Renal pelvis (tissue), 4 donors: ENCODE results near the gene NINL. TPM values are rescaled to one million over a fixed set of nuclear protein-coding genes. Genes with fewer than 3 reads are reported as not detected.

Experiments used
- DNase-seq: peaks from one replicate; pipeline ENCODE4 v3.0.0-alpha.2; 2013
- polyA plus RNA-seq, 3 donors: library from polyadenylated mRNA; unstranded; fragments of 120-200 nt; gene quantifications; one replicate each; pipeline ENCODE4 v1.2.1, GENCODE V29; 2013; ENCODE audit not compliant: insufficient read length in 3 of 3

The NINL gene
- polyA plus RNA-seq, 3 donors, result 40.1 to 57.0 (median 56.6) TPM

- DNase-seq, result no peak
These were observed 163.3 kb downstream of the NINL start for GRCh38 chr20:25422032-25422431.

GRCh38 chr20:25421102-25421501 is 164.2 kb downstream of the NINL start:
- DNase-seq, result no peak

- DNase-seq, result no peak
These were observed 166.6 kb downstream of the NINL start for GRCh38 chr20:25418776-25419175.

GRCh38 chr20:25408890-25409289 is 176.4 kb downstream of the NINL start:
- DNase-seq, result no peak

- no peak for DNase-seq
These were observed 177.2 kb downstream of the NINL start for GRCh38 chr20:25408170-25408547.

GRCh38 chr20:25407311-25408169 is 177.8 kb downstream of the NINL start, which contains the start of gene GINS1:
Gene GINS1, plus strand, starts transcription at chr20:25407673. Its CDS starts 148 bp downstream, at chr20:25407821.
- DNase-seq, result peak; percentile 94

Other genes with a start within 250 kb of the NINL start
- 10 to 100 TPM; 43.2 to 54.4 (median 45.2) TPM for gene ABHD12, start 194.7 kb downstream of the NINL start, polyA plus RNA-seq
- 10 to 100 TPM; 18.1 to 27.1 (median 21.0) TPM for gene GINS1, start 177.9 kb downstream of the NINL start, polyA plus RNA-seq
- 1 to 10 TPM; 5.4 to 6.3 (median 5.8) TPM for gene NANP, start 38.5 kb upstream of the NINL start, polyA plus RNA-seq
- gene ZNF337, start 111.3 kb upstream of the NINL start, polyA plus RNA-seq, result 10 to 100 TPM; 25.2 to 36.5 (median 31.6) TPM